Ovary (tissue), 9 donors: Measurements from ENCODE around the gene PITPNM3. TPM values are rescaled to one million over a fixed set of nuclear protein-coding genes. Genes with fewer than 3 reads are reported as not detected.

ENCODE experiments used
- DNase-seq, 5 donors: peaks; one replicate each; pipeline ENCODE4 v3.0.0-alpha.2; 2019 to 2020
- H3K27ac ChIP-seq, 2 donors: fragments of 200-600 bp; one replicate each; pipeline versions ENCODE4 v1.5.1 to v1.8.0; 2019 to 2022
- H3K27me3 ChIP-seq: fragments of 200-600 bp; one replicate; pipeline ENCODE4 v1.8.0; 2022
- H3K36me3 ChIP-seq: fragments of 200-600 bp; sonication (generic); one replicate; pipeline ENCODE4 v1.5.1; 2019
- H3K4me1 ChIP-seq: one replicate; pipeline ENCODE4 v1.8.1; 2013; ENCODE audit warnings: mild to moderate bottlenecking, moderate library complexity; ENCODE audit not compliant: insufficient read depth
- H3K4me3 ChIP-seq: fragments of 200-600 bp; sonication (generic); one replicate; pipeline ENCODE4 v1.5.1; 2017
- H3K9me3 ChIP-seq, 2 donors: fragments of 200-600 bp in 1 of 2; sonication (generic) in 1 of 2; one replicate each; pipeline versions ENCODE4 v1.5.1 to v1.8.1; 2013 to 2019; ENCODE audit warnings: mild to moderate bottlenecking in 1 of 2, moderate library complexity in 1 of 2
- EP300 ChIP-seq: sonication (generic); formaldehyde crosslinking; IDR thresholded peaks from one replicate; pipeline ENCODE4 v1.6.1; 2017; ENCODE audit warnings: antibody characterized with exemption
- POLR2A ChIP-seq: fragments of 450-650 bp; IDR thresholded peaks from one replicate; pipeline ENCODE4 v1.6.1; 2017; ENCODE audit warnings: antibody characterized with exemption, mild to moderate bottlenecking, moderate library complexity
- WGBS, 3 donors: extraction: QIAGEN DNeasy Blood & Tissue Kit in 1 of 3; methylation state at CpG; one replicate each; pipeline versions ENCODE4 v1.1.5 to v1.1.7; 2013 to 2017; 5-methylcytosine and 5-hydroxymethylcytosine counted together
- intact Hi-C, 4 donors: fragments of 100-400 bp; cut with DNase I; formaldehyde crosslinking; loops; one replicate each; pipeline versions ENCODE4 v1.11.0 to v1.15.1; 2022 to 2023
- polyA plus RNA-seq, 2 donors: library from polyadenylated mRNA; stranded (reverse); fragments of 200-250 nt in 1 of 2; fragments of 350-450 nt in 1 of 2; fragmentation: Illumina TruSeq in 1 of 2; extraction: RNeasy Lipid Tissue Mini Kit (QIAGEN cat#74804) in 1 of 2; gene quantifications; one replicate each; pipeline ENCODE4 v1.2.3, GENCODE V29; 2013 to 2014
- total RNA-seq, 7 donors: library from RNA; depleted of rRNA in 2 of 7; stranded (reverse); fragments of >200 nt in 2 of 7; fragmentation: NEBNext Ultra II Directional in 3 of 7; extraction: Animal tissue kit (Norgen Biotek cat#: 25700) in 3 of 7; gene quantifications; one replicate each; pipeline versions ENCODE4 v1.1.0 to v1.2.4, GENCODE V29; 2016 to 2023
- TF ChIP-seq, protein P1 (sequence below), 3 donors: fragments of 450-650 bp in 2 of 3; fragments of 200-600 bp in 1 of 3; IDR thresholded peaks; one replicate each; pipeline versions ENCODE4 v1.5.1 to v1.8.0; 2016 to 2022; ENCODE audit warnings: antibody characterized with exemption in 3 of 3, mild to moderate bottlenecking in 1 of 3
- donor health status: DM: no; HTN: no; CAD: no; lungs with moderate emphysema.
- donor health status: DM: no; HTN: no; CAD: no.
- donor health status: Bipolar disorder and iron deficiency.
- donor health status: DM: yes; HTN: yes; CAD: no.
- donor health status: DM: no; HTN: no; CAD: no.
- donor health status: DM: yes; HTN: yes; CAD: no.

PITPNM3 gene
- total and polyA plus RNA-seq, 9 donors = 10.0 to 68.7 (median 17.9) TPM

DNA sequence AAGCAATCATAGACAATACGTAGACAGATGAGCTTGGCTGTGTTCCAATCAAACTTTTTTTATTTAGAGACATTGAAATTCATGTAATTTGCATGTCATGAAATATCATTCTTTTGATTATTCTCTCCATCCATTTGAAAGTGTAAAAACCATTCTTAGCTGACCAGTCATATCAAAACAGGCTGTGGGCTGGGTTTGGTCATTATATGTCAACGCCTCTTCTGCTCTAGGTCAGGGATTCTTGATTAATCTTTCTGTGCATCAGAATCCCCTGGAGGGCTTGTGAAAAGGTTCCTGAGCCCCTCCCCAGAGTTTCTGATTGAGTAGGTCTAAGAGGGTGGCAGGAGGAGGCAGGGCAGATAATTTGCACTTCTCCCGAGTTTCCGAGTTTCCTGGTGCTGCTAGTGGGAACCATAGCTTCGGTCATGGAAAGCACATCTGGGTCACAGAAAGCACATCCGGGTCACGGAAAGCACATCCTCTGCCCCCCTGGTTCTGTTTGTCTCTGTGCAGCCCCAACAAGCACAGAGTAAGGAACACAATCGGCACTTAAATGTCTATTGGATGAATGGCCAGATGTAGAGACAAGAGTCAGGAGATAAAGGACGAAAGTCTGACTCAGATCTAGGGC lies 95.7 kb downstream of the PITPNM3 start:
- Histone ChIP-seq H3K9me3 (no peaks in the 10 kb centered on the region), H3K27me3 (no peaks in the 10 kb centered on the region), H3K27ac (no peak overlapping the region), H3K4me1 (no peaks in the 10 kb centered on the region), H3K36me3 (no peaks in the 10 kb centered on the region), H3K4me3 (no peak overlapping the region)
- whole genome bisulfite sequencing, 3 donors = 87 to 91% (median 89%) methylated on average over 9 of the region's 9 CpGs
- DNase-seq = no peak
- intact Hi-C loops = no loop called here
- TF ChIP-seq, protein P1, sequence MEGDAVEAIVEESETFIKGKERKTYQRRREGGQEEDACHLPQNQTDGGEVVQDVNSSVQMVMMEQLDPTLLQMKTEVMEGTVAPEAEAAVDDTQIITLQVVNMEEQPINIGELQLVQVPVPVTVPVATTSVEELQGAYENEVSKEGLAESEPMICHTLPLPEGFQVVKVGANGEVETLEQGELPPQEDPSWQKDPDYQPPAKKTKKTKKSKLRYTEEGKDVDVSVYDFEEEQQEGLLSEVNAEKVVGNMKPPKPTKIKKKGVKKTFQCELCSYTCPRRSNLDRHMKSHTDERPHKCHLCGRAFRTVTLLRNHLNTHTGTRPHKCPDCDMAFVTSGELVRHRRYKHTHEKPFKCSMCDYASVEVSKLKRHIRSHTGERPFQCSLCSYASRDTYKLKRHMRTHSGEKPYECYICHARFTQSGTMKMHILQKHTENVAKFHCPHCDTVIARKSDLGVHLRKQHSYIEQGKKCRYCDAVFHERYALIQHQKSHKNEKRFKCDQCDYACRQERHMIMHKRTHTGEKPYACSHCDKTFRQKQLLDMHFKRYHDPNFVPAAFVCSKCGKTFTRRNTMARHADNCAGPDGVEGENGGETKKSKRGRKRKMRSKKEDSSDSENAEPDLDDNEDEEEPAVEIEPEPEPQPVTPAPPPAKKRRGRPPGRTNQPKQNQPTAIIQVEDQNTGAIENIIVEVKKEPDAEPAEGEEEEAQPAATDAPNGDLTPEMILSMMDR (IDR thresholded peaks at IDR 0.05) = no peak
- TF ChIP-seq POLR2A = no peak
- no peak for TF ChIP-seq EP300

- TF ChIP-seq, protein P1 (IDR thresholded peaks at IDR 0.05) = no peak
- TF ChIP-seq POLR2A = no peak
- no peak for TF ChIP-seq EP300
- Histone ChIP-seq H3K27me3 (no peaks in the 10 kb centered on the region), H3K9me3 (no peaks in the 10 kb centered on the region), H3K4me1 (no peaks in the 10 kb centered on the region), H3K36me3 (no peaks in the 10 kb centered on the region), H3K4me3 (no peak overlapping the region), H3K27ac (no peak overlapping the region)
- 88 to 90% (median 88%) methylated on average over 14 of the region's 14 CpGs for WGBS, 3 donors
- intact Hi-C loops = no loop called here
- DNase-seq = peak in 1 of 5 donors; percentile 27
These were observed 97.8 kb downstream of the PITPNM3 start for GRCh38 chr17:6458460-6458950.

DNA sequence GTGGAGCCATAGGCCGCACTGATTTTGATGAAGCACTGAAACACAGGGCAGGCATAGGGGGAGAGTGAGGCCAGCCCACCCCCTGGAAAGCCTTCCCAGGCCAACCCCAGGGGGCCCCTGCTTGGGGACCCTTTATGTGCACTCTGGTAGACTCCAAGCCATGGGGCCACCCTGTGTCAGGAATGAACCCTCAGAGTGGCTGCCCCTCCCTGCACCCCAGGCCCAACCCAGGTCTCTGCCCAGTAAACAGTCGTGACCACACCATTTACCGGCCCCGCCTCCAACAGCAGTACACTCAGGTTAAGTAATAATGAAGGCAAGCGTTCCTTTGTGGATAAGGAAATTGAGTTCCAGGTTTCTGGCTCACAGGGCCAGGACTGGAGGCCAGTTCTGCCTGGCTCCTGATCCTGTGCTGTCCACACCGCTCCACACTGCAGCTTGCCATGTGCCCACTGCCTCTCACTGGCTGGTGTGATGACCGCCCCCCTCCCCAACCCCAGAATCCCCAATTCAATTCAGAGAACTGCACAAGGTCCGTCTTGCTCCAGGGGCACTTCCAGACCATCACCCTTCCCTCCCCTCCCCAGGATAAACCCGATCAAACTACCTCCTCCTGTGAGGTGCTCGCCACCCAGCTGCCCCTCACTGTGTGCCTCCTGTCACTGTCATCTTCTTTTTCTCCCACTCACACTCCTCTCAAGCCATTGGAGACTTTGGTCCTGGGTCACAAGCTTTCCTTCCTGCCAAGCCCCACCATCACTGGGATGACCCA lies 98.5 kb downstream of the PITPNM3 start:
- Histone ChIP-seq H3K4me3 (no peak overlapping the region), H3K9me3 (no peaks in the 10 kb centered on the region), H3K27ac (no peak overlapping the region), H3K27me3 (no peaks in the 10 kb centered on the region), H3K36me3 (no peaks in the 10 kb centered on the region), H3K4me1 (no peaks in the 10 kb centered on the region)
- DNase-seq = peak in 1 of 5 donors; percentile 33
- intact Hi-C loops = no loop called here
- TF ChIP-seq POLR2A (no peak), EP300 (no peak)
- TF ChIP-seq, protein P1 (IDR thresholded peaks at IDR 0.05) = no peak
- whole genome bisulfite sequencing, 3 donors = 88 to 91% (median 90%) methylated on average over 10 of the region's 10 CpGs

DNA sequence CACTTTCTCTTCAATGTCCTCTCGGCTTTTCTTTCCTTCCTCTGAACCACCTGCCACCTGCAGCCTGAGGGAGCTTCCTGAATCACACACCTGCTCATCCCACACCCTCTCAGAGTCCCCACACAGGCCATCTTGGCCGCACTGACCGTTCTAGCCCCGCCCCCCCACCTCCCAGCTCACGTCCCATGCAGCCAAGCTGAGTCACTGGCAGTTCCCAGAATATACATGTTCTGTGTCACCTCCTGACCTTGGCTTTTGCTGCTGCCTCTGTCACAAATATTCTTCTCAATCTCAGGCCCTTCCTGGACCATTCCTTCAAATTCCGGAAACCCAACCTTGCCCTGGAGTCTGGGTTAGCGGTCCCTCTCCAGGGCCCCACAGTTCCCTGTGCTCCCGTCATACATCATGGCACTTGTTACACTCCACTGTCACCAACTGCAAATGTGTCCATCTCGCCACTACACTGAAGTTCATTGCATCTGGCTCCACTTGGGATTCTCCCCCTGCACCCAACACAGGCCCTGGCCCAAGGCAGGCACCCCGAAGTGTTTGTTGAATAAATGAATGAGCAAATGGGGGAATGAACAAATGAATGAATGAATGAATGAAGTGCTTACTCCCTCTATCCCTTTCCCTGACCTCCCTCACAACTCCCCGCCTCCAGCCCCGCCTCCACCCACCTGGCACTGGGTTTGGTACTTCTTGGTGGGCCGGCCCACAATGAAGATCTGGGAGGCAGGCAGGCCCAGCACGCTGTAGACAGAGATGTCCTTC lies 99.3 kb downstream of the PITPNM3 start:
- no peaks in the 10 kb centered on the region for H3K27me3 ChIP-seq
- DNase-seq = peak in 3 of 5 donors; percentile 24 to 47 (median 31)
- H3K4me3 ChIP-seq = no peak overlapping the region
- H3K4me1 ChIP-seq = no peaks in the 10 kb centered on the region
- TF ChIP-seq, protein P1 (IDR thresholded peaks at IDR 0.05) = no peak
- TF ChIP-seq POLR2A = no peak
- no peak for TF ChIP-seq EP300
- no peaks in the 10 kb centered on the region for H3K36me3 ChIP-seq
- no peaks in the 10 kb centered on the region for H3K9me3 ChIP-seq
- intact Hi-C loops = no loop called here
- WGBS, 3 donors = 79 to 87% (median 80%) methylated on average over 14 of the region's 14 CpGs
- H3K27ac ChIP-seq = no peak overlapping the region
